WTC11 (cell line): ENCODE results near the gene EIF4G3. TPM values are rescaled to one million over a fixed set of nuclear protein-coding genes. Genes with fewer than 3 reads are reported as not detected.

ENCODE experiments used
- ATAC-seq: fragments of 200-7000 bp; cut with Tn5 transposase; 2 replicates; pipeline ENCODE4 v1.10.0; 2021; ENCODE audit warnings: mild to moderate bottlenecking, moderate library complexity
- CTCF ChIA-PET: fragments of 300-600 bp; sonication (Branson Sonifier 250); formaldehyde crosslinking; loops from one replicate; lab custom pipeline; 2021; ENCODE audit warnings: antibody characterized with exemption; lab: Charles Lee
- POLR2A ChIA-PET: fragments of 350-600 bp; sonication (Branson Sonifier 250); formaldehyde crosslinking; loops from one replicate; lab custom pipeline; 2021; ENCODE audit warnings: antibody characterized with exemption; lab: Charles Lee
- DNase-seq: peaks from one replicate; pipeline ENCODE4 v3.0.0; 2021; ENCODE audit warnings: low spot score
- H3K27ac Mint-ChIP-seq: 2 replicates; pipeline ENCODE4 v1.8.0; 2021; ENCODE audit warnings: mixed read lengths
- H3K27me3 Mint-ChIP-seq: 2 replicates; pipeline ENCODE4 v1.8.0; 2021; ENCODE audit warnings: low read depth, mild to moderate bottlenecking, moderate library complexity, mixed read lengths
- H3K36me3 Mint-ChIP-seq: 2 replicates; pipeline ENCODE4 v1.8.0; 2021; ENCODE audit warnings: mixed read lengths
- H3K4me1 Mint-ChIP-seq: 2 replicates; pipeline ENCODE4 v1.8.0; 2022; ENCODE audit warnings: mixed read lengths
- H3K4me3 Mint-ChIP-seq: 2 replicates; pipeline ENCODE4 v1.8.0; 2021; ENCODE audit warnings: mild to moderate bottlenecking, moderate library complexity, mixed read lengths
- H3K9me3 Mint-ChIP-seq: 2 replicates; pipeline ENCODE4 v1.8.0; 2021; ENCODE audit warnings: mixed read lengths
- CDX4 ChIP-seq: fragments of 250-450 bp; sonication (Bioruptor Pico); IDR thresholded peaks from 2 replicates; pipeline ENCODE4 v1.9.0; 2021; ENCODE audit warnings: moderate library complexity, mild to moderate bottlenecking, inconsistent platforms, borderline replicate concordance
- ELF4 ChIP-seq: sonication (generic); formaldehyde crosslinking; IDR thresholded peaks from 2 replicates; pipeline ENCODE4 v1.8.1; 2022; ENCODE audit warnings: low read depth, mild to moderate bottlenecking, moderate library complexity, missing genetic modification reagents
- EMX1 ChIP-seq: fragments of 250-450 bp; sonication (Bioruptor Pico); IDR thresholded peaks from 2 replicates; pipeline ENCODE4 v1.8.0; 2021; ENCODE audit warnings: mild to moderate bottlenecking
- ESRRA ChIP-seq: sonication (generic); formaldehyde crosslinking; IDR thresholded peaks from 2 replicates; pipeline ENCODE4 v1.8.1; 2022; ENCODE audit warnings: mild to moderate bottlenecking, missing genetic modification reagents, borderline replicate concordance
- FOXJ3 ChIP-seq: sonication (generic); formaldehyde crosslinking; IDR thresholded peaks from 2 replicates; pipeline ENCODE4 v1.9.0; 2021; ENCODE audit warnings: missing genetic modification reagents, mild to moderate bottlenecking, borderline replicate concordance
- FOXK1 ChIP-seq: sonication (generic); formaldehyde crosslinking; IDR thresholded peaks from 2 replicates; pipeline ENCODE4 v1.8.0; 2022; ENCODE audit warnings: mild to moderate bottlenecking, moderate library complexity, missing genetic modification reagents
- IRF1 ChIP-seq: sonication (generic); formaldehyde crosslinking; IDR thresholded peaks from 2 replicates; pipeline ENCODE4 v1.8.0; 2023; ENCODE audit warnings: missing genetic modification reagents
- IRF2 ChIP-seq: sonication (generic); formaldehyde crosslinking; IDR thresholded peaks from 2 replicates; pipeline ENCODE4 v1.8.0; 2022; ENCODE audit warnings: low read depth, missing genetic modification reagents, borderline replicate concordance
- NR1H2 ChIP-seq: sonication (generic); formaldehyde crosslinking; IDR thresholded peaks from 2 replicates; pipeline ENCODE4 v1.9.0; 2021; ENCODE audit warnings: mild to moderate bottlenecking, moderate library complexity, missing genetic modification reagents
- NR3C1 ChIP-seq: sonication (generic); formaldehyde crosslinking; conservative IDR thresholded peaks from 2 replicates; pipeline ENCODE4 v1.8.1; 2023; ENCODE audit warnings: low read depth, mild to moderate bottlenecking, missing genetic modification reagents
- PRRX2 ChIP-seq: fragments of 250-450 bp; sonication (Bioruptor Pico); IDR thresholded peaks from 2 replicates; pipeline ENCODE4 v1.8.0; 2021; ENCODE audit warnings: mild to moderate bottlenecking
- STAT6 ChIP-seq: sonication (generic); formaldehyde crosslinking; conservative IDR thresholded peaks from 2 replicates; pipeline ENCODE4 v1.8.1; 2023; ENCODE audit warnings: mild to moderate bottlenecking, low read depth, missing genetic modification reagents, moderate library complexity
- ZNF121 ChIP-seq: sonication (generic); formaldehyde crosslinking; IDR thresholded peaks from 2 replicates; pipeline ENCODE4 v1.8.0; 2023; ENCODE audit warnings: missing genetic modification reagents
- ZNF281 ChIP-seq: sonication (generic); formaldehyde crosslinking; IDR thresholded peaks from 2 replicates; pipeline ENCODE4 v1.8.0; 2023; ENCODE audit warnings: mild to moderate bottlenecking, missing genetic modification reagents
- ZSCAN18 ChIP-seq: fragments of 250-450 bp; sonication (Bioruptor Pico); IDR thresholded peaks from 2 replicates; pipeline ENCODE4 v2.1.2; 2022; ENCODE audit warnings: mild to moderate bottlenecking, moderate library complexity
- total RNA-seq: library from RNA; stranded (reverse); gene quantifications from 3 replicates; pipeline ENCODE4 v1.2.3, GENCODE V29; 2021
- TF ChIP-seq, protein P1 (sequence below): sonication (generic); formaldehyde crosslinking; IDR thresholded peaks from 2 replicates; pipeline ENCODE4 v1.8.0; 2022; ENCODE audit warnings: mild to moderate bottlenecking, missing genetic modification reagents
- TF ChIP-seq, protein P2 (sequence below): sonication (generic); formaldehyde crosslinking; IDR thresholded peaks from 2 replicates; pipeline ENCODE4 v1.8.0; 2022; ENCODE audit warnings: missing genetic modification reagents

EIF4G3 gene
- total RNA-seq, 1 experiment from 2014 or later: 77.7 TPM

GRCh38 chr1:20870718-20871117 is 306.0 kb downstream of the EIF4G3 start (continued):
- TF ChIP-seq CDX4 (no peak), NR3C1 (CRISPR knock-in tag) (no peak), ZSCAN18 (CRISPR knock-in tag) (no peak), ELF4 (no peak)
- TF ChIP-seq, protein P1, sequence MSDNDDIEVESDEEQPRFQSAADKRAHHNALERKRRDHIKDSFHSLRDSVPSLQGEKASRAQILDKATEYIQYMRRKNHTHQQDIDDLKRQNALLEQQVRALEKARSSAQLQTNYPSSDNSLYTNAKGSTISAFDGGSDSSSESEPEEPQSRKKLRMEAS: no peak
- TF ChIP-seq, protein P2, sequence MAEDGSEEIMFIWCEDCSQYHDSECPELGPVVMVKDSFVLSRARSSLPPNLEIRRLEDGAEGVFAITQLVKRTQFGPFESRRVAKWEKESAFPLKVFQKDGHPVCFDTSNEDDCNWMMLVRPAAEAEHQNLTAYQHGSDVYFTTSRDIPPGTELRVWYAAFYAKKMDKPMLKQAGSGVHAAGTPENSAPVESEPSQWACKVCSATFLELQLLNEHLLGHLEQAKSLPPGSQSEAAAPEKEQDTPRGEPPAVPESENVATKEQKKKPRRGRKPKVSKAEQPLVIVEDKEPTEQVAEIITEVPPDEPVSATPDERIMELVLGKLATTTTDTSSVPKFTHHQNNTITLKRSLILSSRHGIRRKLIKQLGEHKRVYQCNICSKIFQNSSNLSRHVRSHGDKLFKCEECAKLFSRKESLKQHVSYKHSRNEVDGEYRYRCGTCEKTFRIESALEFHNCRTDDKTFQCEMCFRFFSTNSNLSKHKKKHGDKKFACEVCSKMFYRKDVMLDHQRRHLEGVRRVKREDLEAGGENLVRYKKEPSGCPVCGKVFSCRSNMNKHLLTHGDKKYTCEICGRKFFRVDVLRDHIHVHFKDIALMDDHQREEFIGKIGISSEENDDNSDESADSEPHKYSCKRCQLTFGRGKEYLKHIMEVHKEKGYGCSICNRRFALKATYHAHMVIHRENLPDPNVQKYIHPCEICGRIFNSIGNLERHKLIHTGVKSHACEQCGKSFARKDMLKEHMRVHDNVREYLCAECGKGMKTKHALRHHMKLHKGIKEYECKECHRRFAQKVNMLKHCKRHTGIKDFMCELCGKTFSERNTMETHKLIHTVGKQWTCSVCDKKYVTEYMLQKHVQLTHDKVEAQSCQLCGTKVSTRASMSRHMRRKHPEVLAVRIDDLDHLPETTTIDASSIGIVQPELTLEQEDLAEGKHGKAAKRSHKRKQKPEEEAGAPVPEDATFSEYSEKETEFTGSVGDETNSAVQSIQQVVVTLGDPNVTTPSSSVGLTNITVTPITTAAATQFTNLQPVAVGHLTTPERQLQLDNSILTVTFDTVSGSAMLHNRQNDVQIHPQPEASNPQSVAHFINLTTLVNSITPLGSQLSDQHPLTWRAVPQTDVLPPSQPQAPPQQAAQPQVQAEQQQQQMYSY (CRISPR knock-in tag): no peak
- TF ChIP-seq, all 79 proteins: peak for 0

DNA sequence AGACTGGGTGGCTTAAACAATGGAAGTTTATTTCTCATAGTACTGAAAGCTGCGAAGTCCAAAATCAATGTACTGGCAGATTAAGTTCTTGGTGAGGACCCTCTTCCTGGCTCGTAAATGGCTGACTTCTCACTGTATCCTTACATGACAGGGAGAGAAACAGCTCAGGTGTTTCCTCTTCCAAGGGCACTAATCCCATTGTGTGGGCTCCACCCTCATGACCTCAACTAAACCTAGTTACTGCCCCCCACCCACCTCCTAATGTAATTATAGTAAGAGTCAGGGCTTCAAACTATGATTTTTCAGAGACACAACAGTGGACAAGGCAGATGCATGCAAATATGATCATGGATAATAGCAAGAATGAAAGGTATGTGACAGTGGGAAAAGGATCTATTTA is 308.4 kb downstream of the EIF4G3 start:
- Mint-ChIP-seq H3K36me3 (peaks cover 19% of the 10 kb centered on the region), H3K4me3 (no peak overlapping the region), H3K27ac (no peak overlapping the region; the same call in 1 of the 2 replicates), H3K4me1 (no peaks in the 10 kb centered on the region), H3K9me3 (no peaks in the 10 kb centered on the region), H3K27me3 (no peaks in the 10 kb centered on the region)
- CTCF ChIA-PET: no interaction called here
- no peak for ATAC-seq
- DNase-seq: no peak
- POLR2A ChIA-PET: interaction anchor here (0.6 kb wide), 1 partner anchor 245 kb away, joined by 5 read pairs; no protein-coding TSS in a partner anchor
- no peak for TF ChIP-seq ZNF121 (CRISPR knock-in tag)
- TF ChIP-seq NR1H2 (CRISPR knock-in tag): no peak
- no peak for TF ChIP-seq IRF2 (CRISPR knock-in tag)
- no peak for TF ChIP-seq STAT6 (CRISPR knock-in tag)
- TF ChIP-seq ZNF281 (CRISPR knock-in tag): no peak
- TF ChIP-seq ESRRA: no peak
- TF ChIP-seq FOXK1: no peak
- no peak for TF ChIP-seq IRF1
- TF ChIP-seq FOXJ3: no peak
- no peak for TF ChIP-seq PRRX2 (CRISPR knock-in tag)
- TF ChIP-seq EMX1 (CRISPR knock-in tag): no peak
